Esophagus squamous epithelium (tissue), 5 donors: ENCODE measurements around the gene PHACTR1. TPM values are rescaled to one million over a fixed set of nuclear protein-coding genes. Genes with fewer than 3 reads are reported as not detected.

Experiments used
- DNase-seq: peaks from one replicate; lab custom pipeline; 2025; lab: John Stamatoyannopoulos, UW
- H3K27ac ChIP-seq, 4 donors: fragments of 200-600 bp; sonication (generic); one replicate each; pipeline ENCODE4 v1.5.1; 2016 to 2019; ENCODE audit warnings: mild to moderate bottlenecking in 1 of 4
- H3K27me3 ChIP-seq, 4 donors: fragments of 200-600 bp; sonication (generic); 1 replicate in 3 of 4; 2 replicates in 1 of 4; pipeline versions ENCODE4 v1.5.1 to v1.6.0; 2017 to 2021; ENCODE audit warnings: antibody characterized with exemption in 1 of 4
- H3K36me3 ChIP-seq, 3 donors: fragments of 200-600 bp; sonication (generic); one replicate each; pipeline ENCODE4 v1.5.1; 2016 to 2019
- H3K4me1 ChIP-seq, 3 donors: fragments of 200-600 bp; sonication (generic); one replicate each; pipeline ENCODE4 v1.5.1; 2017 to 2019
- H3K4me3 ChIP-seq, 4 donors: fragments of 200-600 bp; sonication (generic); 1 replicate in 3 of 4; 2 replicates in 1 of 4; pipeline ENCODE4 v1.5.1; 2016 to 2019; ENCODE audit warnings: mild to moderate bottlenecking in 2 of 4, moderate library complexity in 1 of 4
- H3K9me3 ChIP-seq, 3 donors: fragments of 200-600 bp; sonication (generic); one replicate each; pipeline ENCODE4 v1.5.1; 2016 to 2019
- CTCF ChIP-seq, 6 experiments: fragments of 450-650 bp in 4 of 6; fragments of 200-600 bp in 2 of 6; sonication (generic) in 2 of 6; IDR thresholded peaks; one replicate each; pipeline ENCODE4 v1.5.1; 2016 to 2019; ENCODE audit warnings: antibody characterized with exemption in 6 of 6, mild to moderate bottlenecking in 4 of 6, moderate library complexity in 4 of 6
- POLR2A ChIP-seq, 4 donors: fragments of 450-650 bp; IDR thresholded peaks; one replicate each; pipeline ENCODE4 v1.6.1; 2017; ENCODE audit warnings: antibody characterized with exemption in 4 of 4, mild to moderate bottlenecking in 4 of 4, moderate library complexity in 3 of 4
- WGBS, 2 donors: methylation state at CpG; one replicate each; pipeline ENCODE4 v1.1.5; 2018; 5-methylcytosine and 5-hydroxymethylcytosine counted together
- intact Hi-C: fragments of 100-400 bp; cut with DNase I; formaldehyde crosslinking; loops from one replicate; pipeline ENCODE4 v1.15.0; 2022
- total RNA-seq, 4 donors: library from RNA; depleted of rRNA; stranded (reverse); fragments of >200 nt; gene quantifications; one replicate each; pipeline ENCODE4 v1.1.0, GENCODE V29; 2016
- donor health status: DM: yes; HTN: yes; CAD: no.

PHACTR1 gene
- total RNA-seq, 4 donors from 2014 or later = 1.5 to 7.2 (median 4.5) TPM

- intact Hi-C loops = no loop called here
- Histone ChIP-seq H3K9me3 (no peaks in the 10 kb centered on the region), H3K27ac (no peak overlapping the region), H3K4me1 (no peaks in the 10 kb centered on the region), H3K36me3 (no peaks in the 10 kb centered on the region), H3K27me3 (peaks cover 0 to 78% (median 0%) of the 10 kb centered on the region in 4 donors), H3K4me3 (no peak overlapping the region)
- DNase-seq = no peak
- TF ChIP-seq POLR2A (IDR thresholded peaks at IDR 0.05) (no peak), CTCF (IDR thresholded peaks at IDR 0.05) (no peak)
These were observed 2.5 kb upstream of the PHACTR1 start for GRCh38 chr6:12714022-12714421.

- 56 to 60% methylated on average over 2 of the region's 2 CpGs for WGBS, 2 donors
- Histone ChIP-seq H3K4me3 (no peak overlapping the region), H3K36me3 (no peaks in the 10 kb centered on the region), H3K27ac (no peak overlapping the region), H3K27me3 (peaks cover 0 to 80% (median 0%) of the 10 kb centered on the region in 4 donors), H3K9me3 (no peaks in the 10 kb centered on the region), H3K4me1 (no peaks in the 10 kb centered on the region)
- TF ChIP-seq POLR2A (IDR thresholded peaks at IDR 0.05) = no peak
- no peak for DNase-seq
- intact Hi-C loops = no loop called here
These were observed 1.1 kb upstream of the PHACTR1 start for GRCh38 chr6:12715437-12715836.

GRCh38 chr6:12717356-12717755 lies 789 bp downstream of the PHACTR1 start:
- TF ChIP-seq POLR2A (IDR thresholded peaks at IDR 0.05) (no peak), CTCF (IDR thresholded peaks at IDR 0.05) (no peak)
- 16 to 22% methylated on average over 9 of the region's 9 CpGs for WGBS, 2 donors
- Histone ChIP-seq H3K27ac (no peak overlapping the region), H3K4me3 (no peak overlapping the region), H3K4me1 (no peaks in the 10 kb centered on the region), H3K36me3 (no peaks in the 10 kb centered on the region), H3K27me3 (peaks cover 0 to 70% (median 0%) of the 10 kb centered on the region in 4 donors), H3K9me3 (no peaks in the 10 kb centered on the region)
- no peak for DNase-seq
- intact Hi-C loops = no loop called here

- Histone ChIP-seq H3K27ac (no peak overlapping the region), H3K36me3 (no peaks in the 10 kb centered on the region), H3K27me3 (peaks cover 0 to 70% (median 0%) of the 10 kb centered on the region in 4 donors), H3K4me3 (no peak overlapping the region), H3K9me3 (no peaks in the 10 kb centered on the region), H3K4me1 (no peaks in the 10 kb centered on the region)
- DNase-seq = no peak
- intact Hi-C loops = no loop called here
- no peak for TF ChIP-seq POLR2A (IDR thresholded peaks at IDR 0.05)
- 24 to 30% methylated on average over 9 of the region's 9 CpGs for WGBS, 2 donors
These were observed 1.4 kb downstream of the PHACTR1 start for GRCh38 chr6:12718015-12718414.

- WGBS, 2 donors = 47 to 81% methylated on average over 3 of the region's 3 CpGs
- Histone ChIP-seq H3K9me3 (no peaks in the 10 kb centered on the region), H3K27ac (no peak overlapping the region), H3K36me3 (no peaks in the 10 kb centered on the region), H3K4me3 (no peak overlapping the region), H3K27me3 (peaks cover 0 to 66% (median 0%) of the 10 kb centered on the region in 4 donors), H3K4me1 (no peaks in the 10 kb centered on the region)
- no peak for DNase-seq
- intact Hi-C loops = no loop called here
- TF ChIP-seq CTCF (IDR thresholded peaks at IDR 0.05) = no peak
These were observed 2.5 kb downstream of the PHACTR1 start for GRCh38 chr6:12719017-12719416.

- H3K4me1 ChIP-seq = no peaks in the 10 kb centered on the region
- H3K36me3 ChIP-seq = no peaks in the 10 kb centered on the region
- peaks cover 0 to 63% (median 0%) of the 10 kb centered on the region in 4 donors for H3K27me3 ChIP-seq
- no peak for DNase-seq
- TF ChIP-seq CTCF (IDR thresholded peaks at IDR 0.05) (no peak), POLR2A (IDR thresholded peaks at IDR 0.05) (no peak)
- intact Hi-C loops = no loop called here
- 86 to 88% methylated on average over 5 to 7 of the region's 7 CpGs for WGBS, 2 donors
- H3K27ac ChIP-seq = no peak overlapping the region
- no peaks in the 10 kb centered on the region for H3K9me3 ChIP-seq
- H3K4me3 ChIP-seq = no peak overlapping the region
These were observed 3.7 kb downstream of the PHACTR1 start for GRCh38 chr6:12720310-12720709.
